Posterior vena cava (tissue), 2 donors: ENCODE data around the gene SLC6A6. TPM values are rescaled to one million over a fixed set of nuclear protein-coding genes. Genes with fewer than 3 reads are reported as not detected.

Experiments used
- DNase-seq: peaks from one replicate; pipeline ENCODE4 v3.0.0-alpha.2; 2020; ENCODE audit warnings: low spot score
- intact Hi-C, 2 donors: fragments of 100-400 bp; cut with DNase I; formaldehyde crosslinking; loops; one replicate each; pipeline versions ENCODE4 v1.14.1 to v1.14.2; 2022 to 2023
- long read RNA-seq, 2 donors: library from polyadenylated mRNA; unstranded; transcript quantifications; one replicate each; pipeline ENCODE4 v2.0.0, GENCODE V29; 2020 to 2021
- total RNA-seq, 2 donors: library from RNA; stranded (reverse); fragmentation: NEBNext Ultra II Directional; extraction: Animal tissue kit (Norgen Biotek cat#: 25700); gene quantifications; one replicate each; pipeline ENCODE4 v1.2.1, GENCODE V29; 2021
- donor health status: DM: yes; HTN: yes; CAD: no.
- donor health status: DM: yes; HTN: yes; CAD: no.

Gene SLC6A6
- total RNA-seq, result 10 to 100 TPM; 13.3 to 23.6 TPM
- long read RNA-seq, donor 1, partial matches to known transcripts, result 0 of 10 reads
- long read RNA-seq, donor 1, other reads (novel, unspliced or antisense), result 10 of 10 reads
- long read RNA-seq, donor 2, full-length matches to known transcripts, result 6 of 25 reads
- long read RNA-seq, donor 2, partial matches to known transcripts, result 3 of 25 reads
- long read RNA-seq, donor 2, other reads (novel, unspliced or antisense), result 16 of 25 reads

- intact Hi-C loops, result loop anchor here in 1 of 2 donors (5.0 kb wide), 1 partner anchor 55 kb away; no protein-coding TSS in a partner anchor
- DNase-seq, result peak; percentile 97
Observed at GRCh38 chr3:14402304-14402811, at the start of gene SLC6A6. SLC6A6 (plus strand) TSS chr3:14402606; CDS start chr3:14443635, 41,029 bp downstream.

GRCh38 chr3:14353502-14353901 is 48.9 kb upstream of the SLC6A6 start:
- intact Hi-C loops, result no loop called here

GRCh38 chr3:14357463-14357862 is 44.9 kb upstream of the SLC6A6 start:
- intact Hi-C loops, result no loop called here
- no peak for DNase-seq

More at GRCh38 chr3:14353502-14353901, 48.9 kb upstream of the SLC6A6 start:
- no peak for DNase-seq

GRCh38 chr3:14358426-14359211 is 43.8 kb upstream of the SLC6A6 start:
- DNase-seq, result no peak
- intact Hi-C loops, result no loop called here

GRCh38 chr3:14359348-14359747 is 43.1 kb upstream of the SLC6A6 start:
- DNase-seq, result no peak
- intact Hi-C loops, result no loop called here

GRCh38 chr3:14360123-14360881 is 42.1 kb upstream of the SLC6A6 start:
- DNase-seq, result no peak
- intact Hi-C loops, result no loop called here

- intact Hi-C loops, result no loop called here
- DNase-seq, result no peak
Observed at GRCh38 chr3:14361068-14361677, 41.2 kb upstream of the SLC6A6 start.

GRCh38 chr3:14362890-14363289 is 39.5 kb upstream of the SLC6A6 start:
- DNase-seq, result no peak
- intact Hi-C loops, result no loop called here

- intact Hi-C loops, result no loop called here
- DNase-seq, result no peak
Observed at GRCh38 chr3:14363379-14363778, 39.0 kb upstream of the SLC6A6 start.

- intact Hi-C loops, result no loop called here
- no peak for DNase-seq
Observed at GRCh38 chr3:14363991-14364390, 38.4 kb upstream of the SLC6A6 start.

GRCh38 chr3:14364580-14365292 is 37.7 kb upstream of the SLC6A6 start:
- intact Hi-C loops, result no loop called here
- no peak for DNase-seq

GRCh38 chr3:14366248-14366647 is 36.2 kb upstream of the SLC6A6 start:
- no peak for DNase-seq
- intact Hi-C loops, result no loop called here

- intact Hi-C loops, result no loop called here
- DNase-seq, result no peak
Observed at GRCh38 chr3:14366915-14367823, 35.2 kb upstream of the SLC6A6 start.

GRCh38 chr3:14368146-14368545 is 34.3 kb upstream of the SLC6A6 start:
- intact Hi-C loops, result no loop called here
- no peak for DNase-seq

- intact Hi-C loops, result no loop called here
- DNase-seq, result no peak
Observed at GRCh38 chr3:14368885-14369284, 33.5 kb upstream of the SLC6A6 start.

GRCh38 chr3:14369675-14370669 is 32.4 kb upstream of the SLC6A6 start:
- no peak for DNase-seq
- intact Hi-C loops, result no loop called here
